Neural progenitor cell (in vitro differentiated cells): Measurements from ENCODE around the gene KLF6.

ENCODE experiments used
- CTCF ChIP-seq: fragments of 200-600 bp; sonication (generic); IDR thresholded peaks from 2 replicates; pipeline ENCODE4 v1.5.1; 2017; ENCODE audit warnings: antibody characterized with exemption, mild to moderate bottlenecking
- EZH2 ChIP-seq: fragments of 200-600 bp; sonication (generic); IDR thresholded peaks from 2 replicates; pipeline ENCODE4 v1.6.1; 2017; ENCODE audit warnings: antibody characterized with exemption, mild to moderate bottlenecking, moderate library complexity

- TF ChIP-seq EZH2 (no peak), CTCF (no peak)
Observed at GRCh38 chr10:3737864-3738263, 47.1 kb downstream of the KLF6 start.
